Endothelial cell of umbilical vein (primary cell): ENCODE results near the gene DIP2B. TPM values are rescaled to one million over a fixed set of nuclear protein-coding genes. Genes with fewer than 3 reads are reported as not detected.

Experiments used
- BruUV-seq: library from RNA; stranded (reverse); fragments of 400-500 nt; replicated peaks from 2 replicates; lab custom pipeline; 2021; lab: Mats Ljungman, UMichigan
- CTCF ChIA-PET: fragments of 300-600, 350-600 bp; sonication (Branson Sonifier 250); formaldehyde crosslinking; loops from one replicate; lab custom pipeline; 2021; ENCODE audit warnings: antibody characterized with exemption, inconsistent platforms; lab: Charles Lee
- POLR2A ChIA-PET: fragments of 300-600, 350-600 bp; sonication (Branson Sonifier 250); formaldehyde crosslinking; loops from one replicate; lab custom pipeline; 2021; ENCODE audit warnings: antibody characterized with exemption, inconsistent platforms; lab: Charles Lee
- DNase-seq: peaks from one replicate; pipeline ENCODE4 v3.0.0-alpha.2; 2011; ENCODE audit warnings: low read depth, low spot score
- FAIRE-seq: peaks from 2 replicates; lab custom pipeline; 2011; peaks lifted over from hg19 to GRCh38; lab: Jason Lieb, UNC
- H2AFZ ChIP-seq: 2 replicates; pipeline ENCODE4 v1.6.0; 2012; ENCODE audit warnings: low read depth, low read length, control low read depth, inconsistent platforms
- H3K27ac ChIP-seq: 2 replicates; pipeline ENCODE4 v1.5.1; 2011; ENCODE audit warnings: low read depth, mild to moderate bottlenecking, control low read depth, low read length, moderate library complexity; ENCODE audit not compliant: insufficient read depth
- H3K27me3 ChIP-seq, 2 experiments: 2 replicates each; pipeline versions ENCODE4 v1.6.0 to v1.6.1; 2011; ENCODE audit warnings: low read length in 2 of 2, mixed read lengths in 1 of 2; ENCODE audit not compliant: control insufficient read depth in 2 of 2, insufficient read depth in 2 of 2
- H3K36me3 ChIP-seq, 2 experiments: 2 replicates in 1 of 2; 3 replicates in 1 of 2; pipeline ENCODE4 v1.5.1; 2011; ENCODE audit warnings: low read length in 2 of 2, mild to moderate bottlenecking in 1 of 2, moderate library complexity in 1 of 2; ENCODE audit not compliant: control insufficient read depth in 2 of 2, insufficient read depth in 2 of 2; ENCODE audit errors: extremely low read depth in 1 of 2
- H3K4me1 ChIP-seq: 3 replicates; pipeline ENCODE4 v1.5.1; 2011; ENCODE audit warnings: mild to moderate bottlenecking, low read length; ENCODE audit not compliant: control insufficient read depth, insufficient read depth; ENCODE audit errors: extremely low read depth
- H3K4me2 ChIP-seq: 2 replicates; pipeline ENCODE4 v1.6.1; 2011; ENCODE audit warnings: low read length, control low read depth, mixed read lengths; ENCODE audit not compliant: insufficient read depth
- H3K4me3 ChIP-seq, 3 experiments: fragments of 200-600 bp in 1 of 3; sonication (generic), shearing (Covaris generic) in 1 of 3; replicated peaks in 1 of 3; 2 replicates each; pipeline ENCODE4 v1.5.1; 2011 to 2016; ENCODE audit warnings: control low read depth in 3 of 3, low read length in 3 of 3, mild to moderate bottlenecking in 2 of 3, inconsistent platforms in 1 of 3, low read depth in 1 of 3, moderate library complexity in 1 of 3; ENCODE audit not compliant: insufficient read depth in 1 of 3
- H3K79me2 ChIP-seq: 2 replicates; pipeline ENCODE4 v1.6.0; 2012; ENCODE audit warnings: low read length, inconsistent platforms; ENCODE audit not compliant: control insufficient read depth, insufficient read depth
- H3K9ac ChIP-seq: replicated peaks from 2 replicates; pipeline ENCODE3; 2011; ENCODE audit warnings: low read length, control low read depth; ENCODE audit not compliant: insufficient read depth; ENCODE audit errors: extremely low read depth
- H3K9me1 ChIP-seq: replicated peaks from 3 replicates; pipeline ENCODE4 v1.6.0; 2011; ENCODE audit warnings: mild to moderate bottlenecking, low read length; ENCODE audit not compliant: control insufficient read depth, insufficient read depth; ENCODE audit errors: extremely low read depth
- H3K9me3 ChIP-seq: replicated peaks from 2 replicates; pipeline ENCODE4 v1.5.1; 2012; ENCODE audit warnings: low read length, inconsistent platforms; ENCODE audit not compliant: control insufficient read depth, insufficient read depth
- H4K20me1 ChIP-seq: replicated peaks from 2 replicates; pipeline ENCODE3; 2011; ENCODE audit warnings: mild to moderate bottlenecking, low read length; ENCODE audit not compliant: control insufficient read depth, insufficient read depth; ENCODE audit errors: extremely low read depth
- CTCF ChIP-seq, 2 donors: IDR thresholded peaks; 1 replicate in 1 of 2; 2 replicates in 1 of 2; pipeline ENCODE4 v1.5.1; 2011; ENCODE audit warnings: low read length in 2 of 2, mild to moderate bottlenecking in 2 of 2, moderate library complexity in 2 of 2, control low read depth in 1 of 2, inconsistent platforms in 1 of 2, low read depth in 1 of 2; ENCODE audit not compliant: insufficient read depth in 1 of 2; ENCODE audit errors: extremely low read depth in 1 of 2
- EZH2 ChIP-seq: IDR thresholded peaks from 2 replicates; pipeline ENCODE4 v1.6.1; 2012; ENCODE audit warnings: borderline replicate concordance, low read depth, mild to moderate bottlenecking, moderate library complexity, low read length, inconsistent platforms; ENCODE audit not compliant: severe bottlenecking
- FOS ChIP-seq: IDR thresholded peaks from 2 replicates; pipeline ENCODE4 v1.6.1; 2011; ENCODE audit warnings: mild to moderate bottlenecking, low read length, moderate library complexity, borderline replicate concordance; ENCODE audit not compliant: insufficient read depth
- GATA2 ChIP-seq: IDR thresholded peaks from 2 replicates; pipeline ENCODE4 v1.7.0; 2011; ENCODE audit warnings: low read depth, mild to moderate bottlenecking, moderate library complexity, mixed read lengths, low read length; ENCODE audit not compliant: insufficient read length, insufficient read depth
- JUN ChIP-seq: IDR thresholded peaks from 2 replicates; pipeline ENCODE4 v1.6.1; 2011; ENCODE audit warnings: borderline replicate concordance, low read depth; ENCODE audit not compliant: insufficient read length, insufficient read depth
- MAX ChIP-seq: IDR thresholded peaks from 2 replicates; pipeline ENCODE4 v1.6.1; 2011; ENCODE audit not compliant: insufficient read depth, insufficient read length
- MYC ChIP-seq: IDR thresholded peaks from one replicate; pipeline ENCODE4 v1.6.1; 2011; ENCODE audit warnings: mild to moderate bottlenecking, low read depth, low read length
- POLR2A ChIP-seq: IDR thresholded peaks from 2 replicates; pipeline ENCODE4 v1.6.1; 2012; ENCODE audit warnings: low read depth, mild to moderate bottlenecking, control low read depth, low read length
- POLR2AphosphoS5 ChIP-seq: IDR thresholded peaks from 2 replicates; pipeline ENCODE4 v1.6.1; 2012; ENCODE audit warnings: low read depth, mild to moderate bottlenecking, control low read depth, low read length, moderate library complexity; ENCODE audit not compliant: insufficient read depth
- dilution Hi-C: fragments of 300-500 bp; cut with MboI; formaldehyde crosslinking; loops from one replicate; pipeline ENCODE4 v1.15.0; 2019; ENCODE audit warnings: low sequenced_read_pairs; ENCODE audit not compliant: extremely low pct_ligation_motif_present
- intact Hi-C: fragments of 100-400 bp; cut with micrococcal nuclease; formaldehyde crosslinking; loops from one replicate; pipeline ENCODE4 v1.10.0; 2022
- polyA plus RNA-seq, 4 experiments: library from polyadenylated mRNA; depleted of rRNA in 3 of 4; stranded (reverse) in 3 of 4; unstranded in 1 of 4; fragments of >200 nt; gene quantifications; 2 replicates each; pipeline versions ENCODE4 v1.2.1 to v1.2.3, GENCODE V29; 2011 to 2012; ENCODE audit warnings: missing spikeins in 1 of 4
- total RNA-seq: library from RNA; stranded (reverse); gene quantifications from 2 replicates; pipeline ENCODE4 v1.2.3, GENCODE V29; 2021

The DIP2B gene
- total and polyA plus RNA-seq, 2 donors (not counting 3 experiments of a cell fraction or from before 2014, with no cell fraction given): 14.5 to 28.0 TPM

GRCh38 chr12:50728417-50728816 lies 223.6 kb downstream of the DIP2B start:
- no peaks in the 10 kb centered on the region for H3K27me3 ChIP-seq
- TF ChIP-seq FOS (no peak), CTCF (IDR thresholded peaks at IDR 0.05; ENCODE audit: extremely low read depth in 1 of 2, insufficient read depth in 1 of 2, low read depth in 1 of 2, low read length in 2 of 2) (no peak), JUN (no peak), GATA2 (no peak), POLR2A (no peak), EZH2 (no peak), MYC (no peak), POLR2AphosphoS5 (no peak), MAX (no peak)
- H3K27ac ChIP-seq: no peak overlapping the region
- ChIA-PET CTCF (interaction anchor here (0.8 to 1.2 kb wide), 2 partner anchors 11 to 13 kb away, joined by 3 to 5 read pairs; no protein-coding TSS in a partner anchor), POLR2A (no interaction called here)
- no peaks in the 10 kb centered on the region for H3K4me1 ChIP-seq
- no peak overlapping the region for H3K9ac ChIP-seq
- no peaks in the 10 kb centered on the region for H3K79me2 ChIP-seq
- H3K4me2 ChIP-seq: no peak overlapping the region
- DNase-seq (no peak), FAIRE-seq (no peak)
- H3K36me3 ChIP-seq: peaks cover 12 to 41% of the 10 kb centered on the region in 2 experiments
- dilution Hi-C loops (no loop called here), intact Hi-C loops (no loop called here)
- no TSS peak for BruUV-seq
- H3K4me3 ChIP-seq: no peak overlapping the region
- no peaks in the 10 kb centered on the region for H4K20me1 ChIP-seq
- H2AFZ ChIP-seq: no peak overlapping the region
- no peaks in the 10 kb centered on the region for H3K9me1 ChIP-seq
- H3K9me3 ChIP-seq: no peaks in the 10 kb centered on the region
